Brain microvascular endothelial cell (primary cell): ENCODE measurements around the gene FOLH1.
"Not testable (repeated sequence)": the region's sequence is repeated elsewhere in the genome, so short reads cannot be mapped to it uniquely, and the experiment has no call there.

Experiments
- DNase-seq: peaks from one replicate; pipeline ENCODE4 v3.0.0-alpha.2; 2020
- H3K27ac ChIP-seq: fragments of 250-450 bp; sonication (Bioruptor Pico); 2 replicates; pipeline ENCODE4 v1.5.1; 2020; ENCODE audit warnings: mild to moderate bottlenecking, moderate library complexity
- H3K27me3 ChIP-seq: fragments of 250-450 bp; sonication (Bioruptor Pico); replicated peaks from 2 replicates; pipeline ENCODE4 v1.5.1; 2020; ENCODE audit warnings: mild to moderate bottlenecking
- H3K36me3 ChIP-seq: fragments of 250-450 bp; sonication (Bioruptor Pico); replicated peaks from 2 replicates; pipeline ENCODE4 v1.5.1; 2020; ENCODE audit warnings: mild to moderate bottlenecking
- H3K4me3 ChIP-seq: 2 replicates; pipeline ENCODE4 v1.5.1; 2011; ENCODE audit warnings: low read depth, mild to moderate bottlenecking, control low read depth, low read length, moderate library complexity
- in situ Hi-C: cut with HindIII; loops from 2 replicates; pipeline ENCODE4 v1.10.0; 2017; ENCODE audit warnings: low sequenced_read_pairs, low pct_ligation_motif_present
- TF ChIP-seq, protein P1 (sequence below): IDR thresholded peaks from 2 replicates; pipeline ENCODE4 v1.5.1; 2011; ENCODE audit warnings: low read depth, mild to moderate bottlenecking, moderate library complexity, low read length, control low read depth, inconsistent platforms; ENCODE audit errors: missing control alignments

The FOLH1 gene

DNA sequence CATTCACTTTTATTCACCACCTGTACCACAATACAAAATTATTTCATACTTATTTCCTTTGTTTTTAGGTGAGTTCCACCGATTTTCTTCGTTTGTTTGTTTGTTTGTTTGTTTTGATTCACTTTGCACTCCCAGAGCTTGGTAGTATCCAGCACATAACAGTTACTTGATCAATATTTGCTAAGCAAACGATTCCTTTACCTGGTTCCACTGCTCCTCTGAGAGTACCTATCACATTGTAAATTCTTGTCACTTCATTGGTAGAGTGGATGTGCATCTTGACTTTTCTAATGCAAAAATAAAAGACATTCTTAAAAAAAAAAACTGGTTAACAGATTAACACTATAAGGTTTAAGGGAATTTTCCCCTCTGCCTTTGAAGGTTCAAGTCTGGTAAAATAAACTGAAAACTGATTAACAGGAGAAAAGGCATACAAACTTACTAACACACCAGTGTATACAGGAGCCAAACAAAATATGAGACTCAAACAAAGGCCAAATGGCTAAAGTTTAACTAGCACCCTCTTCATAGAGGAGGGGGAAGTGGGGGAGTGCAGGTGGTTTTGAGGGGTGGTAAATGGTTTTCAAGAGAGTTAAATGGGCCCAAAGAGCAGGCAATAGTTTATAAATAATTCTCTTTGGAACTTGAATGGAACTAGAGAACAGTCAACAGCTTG lies 33.6 kb downstream of the FOLH1 start:
- DNase-seq, H3K27me3 ChIP-seq, in situ Hi-C loops, H3K4me3 ChIP-seq, H3K27ac ChIP-seq, H3K36me3 ChIP-seq: not testable (repeated sequence)

DNA sequence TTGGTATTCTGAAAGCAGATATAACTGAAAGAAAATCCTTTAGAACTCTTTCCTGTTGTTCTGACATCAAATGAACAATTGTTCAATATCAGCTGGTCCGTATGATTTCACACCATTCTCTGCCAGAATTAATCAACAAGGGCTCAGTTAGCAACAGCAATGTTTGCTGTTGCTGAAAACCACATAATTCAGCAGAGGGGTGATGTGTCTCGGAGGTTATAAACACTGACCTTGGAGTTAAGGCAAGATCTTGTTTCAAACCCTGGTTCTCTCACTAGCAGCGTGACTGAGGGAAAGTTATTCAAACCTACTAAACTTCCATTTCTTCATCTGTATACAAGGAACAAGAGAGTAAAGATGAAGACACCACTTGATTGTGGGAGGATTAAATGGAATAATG lies 36.8 kb downstream of the FOLH1 start:
- DNase-seq, H3K27ac ChIP-seq, H3K36me3 ChIP-seq, H3K27me3 ChIP-seq, H3K4me3 ChIP-seq, in situ Hi-C loops: not testable (repeated sequence)

DNA sequence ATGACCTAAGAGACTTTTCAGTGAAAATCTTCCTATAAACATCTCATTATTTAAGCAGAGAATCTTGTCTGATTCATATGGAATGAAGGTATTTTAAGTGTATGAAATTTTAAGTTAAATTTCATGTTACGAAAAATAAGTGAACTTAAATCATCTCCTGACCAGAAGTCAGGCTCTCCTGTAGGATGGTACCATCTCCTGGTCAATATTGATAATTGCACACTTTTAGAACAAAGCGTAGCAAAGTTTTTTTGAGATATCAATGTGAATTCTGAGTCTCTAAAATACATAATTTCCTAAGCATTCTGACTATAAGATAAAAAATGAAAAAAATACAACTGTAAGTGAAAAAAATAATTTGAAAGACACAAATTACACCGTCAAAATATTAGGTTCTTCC lies 38.8 kb downstream of the FOLH1 start:
- in situ Hi-C loops, result not testable (repeated sequence)

DNA sequence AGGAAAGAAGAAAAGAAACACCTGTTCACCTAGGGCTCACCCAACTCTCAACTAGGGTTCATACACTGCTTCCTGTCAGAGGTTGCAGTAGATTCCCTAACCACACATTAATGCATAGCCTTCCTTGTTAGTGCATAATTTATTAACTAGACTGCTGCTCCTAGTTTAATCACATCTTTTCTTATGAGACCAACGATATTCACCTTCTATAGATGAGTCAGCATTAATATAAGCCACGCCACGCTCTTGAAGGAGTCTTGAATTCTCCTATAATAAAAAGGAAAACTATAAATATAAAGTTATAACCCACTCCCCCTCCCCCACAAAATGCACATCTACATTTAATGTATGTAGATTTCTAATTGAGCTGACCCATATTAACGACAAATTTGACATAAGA lies 39.4 kb downstream of the FOLH1 start:
- H3K4me3 ChIP-seq, DNase-seq, H3K27ac ChIP-seq, in situ Hi-C loops, H3K36me3 ChIP-seq, H3K27me3 ChIP-seq: not testable (repeated sequence)

More for the DNA sequence above, 38.8 kb downstream of the FOLH1 start:
- not testable (repeated sequence) for H3K36me3 ChIP-seq, H3K27me3 ChIP-seq, DNase-seq, H3K4me3 ChIP-seq, H3K27ac ChIP-seq

DNA sequence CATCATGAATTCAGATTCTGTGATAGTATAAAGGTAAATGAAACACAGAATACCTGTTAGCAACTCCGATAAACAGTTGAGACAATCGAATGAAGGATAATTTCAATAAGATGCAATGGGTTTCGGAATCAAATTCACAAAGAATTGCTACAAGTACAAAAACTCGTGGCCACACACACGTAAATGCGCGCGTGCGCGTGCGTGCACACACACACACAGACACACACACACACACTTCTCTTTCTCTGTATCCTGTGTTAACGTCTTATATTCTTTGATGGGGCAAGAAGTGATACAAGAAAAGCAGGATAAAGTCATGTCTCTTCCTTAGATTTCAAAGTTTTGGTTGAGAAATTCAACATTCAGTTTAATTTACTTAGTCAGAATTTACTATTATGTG lies 57.2 kb downstream of the FOLH1 start:
- DNase-seq, result no peak
- Histone ChIP-seq H3K27me3 (no peaks in the 10 kb centered on the region), H3K4me3 (no peak overlapping the region), H3K27ac (no peak overlapping the region), H3K36me3 (no peaks in the 10 kb centered on the region)
- TF ChIP-seq, protein P1, sequence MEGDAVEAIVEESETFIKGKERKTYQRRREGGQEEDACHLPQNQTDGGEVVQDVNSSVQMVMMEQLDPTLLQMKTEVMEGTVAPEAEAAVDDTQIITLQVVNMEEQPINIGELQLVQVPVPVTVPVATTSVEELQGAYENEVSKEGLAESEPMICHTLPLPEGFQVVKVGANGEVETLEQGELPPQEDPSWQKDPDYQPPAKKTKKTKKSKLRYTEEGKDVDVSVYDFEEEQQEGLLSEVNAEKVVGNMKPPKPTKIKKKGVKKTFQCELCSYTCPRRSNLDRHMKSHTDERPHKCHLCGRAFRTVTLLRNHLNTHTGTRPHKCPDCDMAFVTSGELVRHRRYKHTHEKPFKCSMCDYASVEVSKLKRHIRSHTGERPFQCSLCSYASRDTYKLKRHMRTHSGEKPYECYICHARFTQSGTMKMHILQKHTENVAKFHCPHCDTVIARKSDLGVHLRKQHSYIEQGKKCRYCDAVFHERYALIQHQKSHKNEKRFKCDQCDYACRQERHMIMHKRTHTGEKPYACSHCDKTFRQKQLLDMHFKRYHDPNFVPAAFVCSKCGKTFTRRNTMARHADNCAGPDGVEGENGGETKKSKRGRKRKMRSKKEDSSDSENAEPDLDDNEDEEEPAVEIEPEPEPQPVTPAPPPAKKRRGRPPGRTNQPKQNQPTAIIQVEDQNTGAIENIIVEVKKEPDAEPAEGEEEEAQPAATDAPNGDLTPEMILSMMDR, result no peak
- in situ Hi-C loops, result no loop called here

DNA sequence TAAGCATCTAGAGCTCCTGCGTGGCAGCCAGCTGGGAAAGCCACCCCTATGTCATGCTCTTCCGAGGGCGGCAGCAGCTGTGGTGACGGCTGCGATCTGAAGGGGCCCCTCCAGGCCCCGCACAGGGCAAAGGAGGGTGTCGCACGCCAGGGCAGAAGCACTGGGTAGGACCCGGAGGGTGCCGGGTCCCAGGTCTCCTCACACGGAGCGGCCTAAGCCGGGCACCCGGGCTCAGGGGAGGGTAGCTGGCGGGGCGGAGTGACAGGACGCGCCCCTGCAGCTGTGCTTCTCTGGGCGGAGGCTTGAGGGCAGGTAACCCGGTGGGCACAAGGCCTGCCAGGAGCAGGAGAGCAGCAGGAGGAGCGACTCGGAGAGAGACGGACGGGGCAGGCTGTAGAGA lies 106.0 kb downstream of the FOLH1 start:
- in situ Hi-C loops, H3K4me3 ChIP-seq, H3K27me3 ChIP-seq, H3K36me3 ChIP-seq, H3K27ac ChIP-seq, DNase-seq: not testable (repeated sequence)
